Fibroblast of lung (primary cell): ENCODE results near the gene AMACR. TPM values are rescaled to one million over a fixed set of nuclear protein-coding genes. Genes with fewer than 3 reads are reported as not detected.
A peak's percentile ranks its signal among the peaks of the same experiment; 100 is the strongest.

ENCODE experiments used
- DNase-seq, 2 donors: peaks; one replicate each; pipeline versions ENCODE4 v3.0.0 to v3.0.0-alpha.2; 2010; ENCODE audit warnings: low read depth in 2 of 2
- H2AFZ ChIP-seq: 2 replicates; pipeline ENCODE4 v1.5.1; 2012; ENCODE audit warnings: low read length, control low read depth, inconsistent platforms
- H3K27ac ChIP-seq: 2 replicates; pipeline ENCODE4 v1.5.1; 2011; ENCODE audit warnings: low read length, control low read depth; ENCODE audit not compliant: insufficient read depth
- H3K27me3 ChIP-seq: 2 replicates; pipeline ENCODE4 v1.5.1; 2011; ENCODE audit warnings: mild to moderate bottlenecking, low read length; ENCODE audit not compliant: control insufficient read depth, insufficient read depth
- H3K36me3 ChIP-seq: 2 replicates; pipeline ENCODE4 v1.5.1; 2011; ENCODE audit warnings: low read length; ENCODE audit not compliant: control insufficient read depth, insufficient read depth
- H3K4me1 ChIP-seq: 2 replicates; pipeline ENCODE4 v1.5.1; 2011; ENCODE audit warnings: low read length; ENCODE audit not compliant: control insufficient read depth, insufficient read depth; ENCODE audit errors: extremely low read depth
- H3K4me2 ChIP-seq: 2 replicates; pipeline ENCODE4 v1.5.1; 2011; ENCODE audit warnings: low read length, control low read depth; ENCODE audit not compliant: insufficient read depth; ENCODE audit errors: extremely low read depth
- H3K4me3 ChIP-seq, 4 experiments: fragments of 200-600 bp in 1 of 4; sonication (generic) in 1 of 4; replicated peaks in 1 of 4; 2 replicates each; pipeline ENCODE4 v1.5.1; 2011 to 2016; ENCODE audit warnings: low read length in 4 of 4, low read depth in 3 of 4, mild to moderate bottlenecking in 3 of 4, control low read depth in 2 of 4, inconsistent platforms in 1 of 4, mixed read lengths in 1 of 4; ENCODE audit not compliant: insufficient read depth in 1 of 4; ENCODE audit errors: control extremely low read depth in 1 of 4
- H3K79me2 ChIP-seq: 2 replicates; pipeline ENCODE4 v1.5.1; 2012; ENCODE audit warnings: mild to moderate bottlenecking, low read length, inconsistent platforms; ENCODE audit not compliant: control insufficient read depth, insufficient read depth
- H3K9ac ChIP-seq: 2 replicates; pipeline ENCODE4 v1.5.1; 2011; ENCODE audit warnings: mild to moderate bottlenecking, low read length, control low read depth; ENCODE audit not compliant: insufficient read depth
- H3K9me3 ChIP-seq: 2 replicates; pipeline ENCODE4 v1.5.1; 2012; ENCODE audit warnings: low read depth, low read length; ENCODE audit not compliant: control insufficient read depth, insufficient read depth
- H4K20me1 ChIP-seq: 2 replicates; pipeline ENCODE4 v1.5.1; 2011; ENCODE audit warnings: low read length; ENCODE audit not compliant: control insufficient read depth, insufficient read depth; ENCODE audit errors: extremely low read depth
- CTCF ChIP-seq, 2 donors: IDR thresholded peaks in 1 of 2; conservative IDR thresholded peaks in 1 of 2; 1 replicate in 1 of 2; 2 replicates in 1 of 2; pipeline ENCODE4 v1.5.1; 2011 to 2012; ENCODE audit warnings: low read length in 2 of 2, control low read depth in 1 of 2, inconsistent platforms in 1 of 2, low read depth in 1 of 2, mild to moderate bottlenecking in 1 of 2
- EZH2 ChIP-seq: IDR thresholded peaks from 2 replicates; pipeline ENCODE4 v1.5.1; 2012; ENCODE audit warnings: low read length, control low read depth, mild to moderate bottlenecking; ENCODE audit errors: missing control alignments
- polyA plus RNA-seq, 2 donors: library from polyadenylated mRNA; depleted of rRNA in 1 of 2; stranded (reverse) in 1 of 2; unstranded in 1 of 2; fragments of >200 nt; gene quantifications; 2 replicates each; pipeline ENCODE4 v1.2.1, GENCODE V29; 2011 to 2012; ENCODE audit warnings: missing spikeins in 1 of 2
- total RNA-seq: library from RNA; depleted of rRNA; stranded (reverse); fragments of >200 nt; gene quantifications from 2 replicates; pipeline ENCODE4 v1.2.1, GENCODE V29; 2014

AMACR gene
- total and polyA plus RNA-seq, 2 donors (not counting 1 experiment from before 2014, with no cell fraction given) = 7.6 to 14.2 TPM

DNA sequence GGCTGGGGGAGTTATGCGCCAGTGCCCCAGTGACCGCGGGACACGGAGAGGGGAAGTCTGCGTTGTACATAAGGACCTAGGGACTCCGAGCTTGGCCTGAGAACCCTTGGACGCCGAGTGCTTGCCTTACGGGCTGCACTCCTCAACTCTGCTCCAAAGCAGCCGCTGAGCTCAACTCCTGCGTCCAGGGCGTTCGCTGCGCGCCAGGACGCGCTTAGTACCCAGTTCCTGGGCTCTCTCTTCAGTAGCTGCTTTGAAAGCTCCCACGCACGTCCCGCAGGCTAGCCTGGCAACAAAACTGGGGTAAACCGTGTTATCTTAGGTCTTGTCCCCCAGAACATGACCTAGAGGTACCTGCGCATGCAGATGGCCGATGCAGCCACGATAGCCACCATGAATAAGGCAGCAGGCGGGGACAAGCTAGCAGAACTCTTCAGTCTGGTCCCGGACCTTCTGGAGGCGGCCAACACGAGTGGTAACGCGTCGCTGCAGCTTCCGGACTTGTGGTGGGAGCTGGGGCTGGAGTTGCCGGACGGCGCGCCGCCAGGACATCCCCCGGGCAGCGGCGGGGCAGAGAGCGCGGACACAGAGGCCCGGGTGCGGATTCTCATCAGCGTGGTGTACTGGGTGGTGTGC, 71.4 kb downstream of the AMACR start, which contains the start of gene RXFP3:
TSS of gene RXFP3 (plus strand) at position 6 of the 636 bp plus-strand sequence. CDS start at position 361, 355 bp downstream.
- no peaks in the 10 kb centered on the region for H3K36me3 ChIP-seq
- peaks cover 39% of the 10 kb centered on the region for H3K27me3 ChIP-seq
- H3K4me2 ChIP-seq = peak within 1 kb of the TSS; percentile 96
- peak within 1 kb of the TSS; percentile 47 to 73 (median 57) for H3K4me3 ChIP-seq
- H4K20me1 ChIP-seq = no peaks in the 10 kb centered on the region
- H3K4me1 ChIP-seq = no peaks in the 10 kb centered on the region
- H3K9me3 ChIP-seq = no peaks in the 10 kb centered on the region
- TF ChIP-seq CTCF (conservative IDR thresholded peaks at IDR 0.05 in 1 of 2, IDR thresholded peaks at IDR 0.05 in 1 of 2; ENCODE audit: low read depth in 1 of 2, low read length in 2 of 2) = no peak
- TF ChIP-seq EZH2 = peak; percentile 58
- peak within 1 kb of the TSS; percentile 58 for H2AFZ ChIP-seq
- peak; percentile 52 to 58 for DNase-seq
- H3K79me2 ChIP-seq = no peaks in the 10 kb centered on the region
- H3K27ac ChIP-seq = no peak within 1 kb of the TSS
- H3K9ac ChIP-seq = no peak within 1 kb of the TSS

Other genes starting within 250 kb of the AMACR start
- gene ADAMTS12, start 116.1 kb downstream of the AMACR start, total RNA-seq = 6.4 and 10.7 TPM in 2 replicates
- gene ADAMTS12, start 116.1 kb downstream of the AMACR start, polyA plus RNA-seq = 35.9 and 44.8 TPM in 2 replicates
- gene RXFP3, start 71.7 kb downstream of the AMACR start, total RNA-seq = not detected in 2 replicates
- gene RXFP3, start 71.7 kb downstream of the AMACR start, polyA plus RNA-seq = not detected in 2 replicates
- under 0.01 TPM in 2 replicates for gene SLC45A2, start 23.4 kb downstream of the AMACR start, total RNA-seq
- 0.03 TPM in 1 of 2 replicates, not detected in the other for gene SLC45A2, start 23.4 kb downstream of the AMACR start, polyA plus RNA-seq
- 1.0 and 1.2 TPM in 2 replicates for gene C1QTNF3, start 35.2 kb upstream of the AMACR start, total RNA-seq
- 0.42 and 0.68 TPM in 2 replicates for gene C1QTNF3, start 35.2 kb upstream of the AMACR start, polyA plus RNA-seq